Activated T-helper 2 cell treated with anti-CD3 and anti-CD28 coated beads, Interferon-gamma antibody, Interleukin-2, Interleukin-4, amounts not matched to agents 10 μg/mL and 5 μg/mL and 100 μg/mL, durations not matched to agents 14 hours and 24 hours and 36 hours (primary cell): ENCODE results near the gene TMEM235. TPM values are rescaled to one million over a fixed set of nuclear protein-coding genes. Genes with fewer than 3 reads are reported as not detected.

Experiments
- DNase-seq: peaks from one replicate; pipeline ENCODE4 v3.0.0; 2021; ENCODE audit warnings: low spot score
- H3K27ac Mint-ChIP-seq: one replicate; pipeline ENCODE4 v1.8.0; 2021; ENCODE audit warnings: mixed read lengths
- H3K27me3 Mint-ChIP-seq: one replicate; pipeline ENCODE4 v1.8.0; 2021; ENCODE audit warnings: low read depth, mixed read lengths
- H3K36me3 Mint-ChIP-seq: one replicate; pipeline ENCODE4 v1.8.0; 2021; ENCODE audit warnings: low read depth, mixed read lengths
- H3K4me1 Mint-ChIP-seq: one replicate; pipeline ENCODE4 v1.8.0; 2021; ENCODE audit warnings: low read depth, mixed read lengths
- H3K4me3 Mint-ChIP-seq: one replicate; pipeline ENCODE4 v1.8.0; 2021; ENCODE audit warnings: low read depth, mild to moderate bottlenecking, moderate library complexity, mixed read lengths
- H3K9me3 Mint-ChIP-seq: one replicate; pipeline ENCODE4 v1.8.0; 2021; ENCODE audit warnings: mixed read lengths
- intact Hi-C: fragments of 100-400 bp; cut with micrococcal nuclease; formaldehyde crosslinking; loops from one replicate; pipeline ENCODE4 v1.15.1; 2023
- total RNA-seq: library from RNA; stranded (reverse); gene quantifications from 2 replicates; pipeline ENCODE4 v1.2.3, GENCODE V29; 2022

TMEM235 gene
- total RNA-seq, 1 donor from 2014 or later, result not detected

- H3K4me3 Mint-ChIP-seq, result no peak overlapping the region
- H3K4me1 Mint-ChIP-seq, result peaks cover 2% of the 10 kb centered on the region
- no peaks in the 10 kb centered on the region for H3K36me3 Mint-ChIP-seq
- intact Hi-C loops, result no loop called here
- DNase-seq, result no peak
- no peaks in the 10 kb centered on the region for H3K9me3 Mint-ChIP-seq
- no peak overlapping the region for H3K27ac Mint-ChIP-seq
- H3K27me3 Mint-ChIP-seq, result no peaks in the 10 kb centered on the region
Measured at GRCh38 chr17:78284146-78284545, 52.7 kb downstream of the TMEM235 start.

GRCh38 chr17:78289004-78289403 lies 57.6 kb downstream of the TMEM235 start:
- Mint-ChIP-seq H3K9me3 (no peaks in the 10 kb centered on the region), H3K27ac (no peak overlapping the region)
- intact Hi-C loops, result loop anchor here (2.0 to 5.0 kb wide), 2 partner anchors 72 to 133 kb away; partner anchors contain the start of gene SOCS3

GRCh38 chr17:78289802-78290363 lies 58.5 kb downstream of the TMEM235 start:
- no peak overlapping the region for H3K27ac Mint-ChIP-seq
- H3K27me3 Mint-ChIP-seq, result no peaks in the 10 kb centered on the region
- intact Hi-C loops, result loop anchor here (2.0 to 5.0 kb wide), 2 partner anchors 71 to 132 kb away; partner anchors contain the start of gene SOCS3
- no peaks in the 10 kb centered on the region for H3K36me3 Mint-ChIP-seq
- DNase-seq, result peak; percentile 62
- H3K4me3 Mint-ChIP-seq, result no peak overlapping the region
- no peaks in the 10 kb centered on the region for H3K9me3 Mint-ChIP-seq
- H3K4me1 Mint-ChIP-seq, result peaks cover 2% of the 10 kb centered on the region

More at GRCh38 chr17:78289004-78289403, 57.6 kb downstream of the TMEM235 start:
- no peak for DNase-seq
- Mint-ChIP-seq H3K36me3 (no peaks in the 10 kb centered on the region), H3K4me1 (peaks cover 2% of the 10 kb centered on the region), H3K4me3 (no peak overlapping the region), H3K27me3 (no peaks in the 10 kb centered on the region)

Other genes starting within 250 kb of the TMEM235 start
- gene TMC6, start 102.9 kb upstream of the TMEM235 start, total RNA-seq, result 240 and 241 TPM in 2 replicates
- gene TMC8, start 100.9 kb upstream of the TMEM235 start, total RNA-seq, result 196 and 208 TPM in 2 replicates
- not detected in 2 replicates for gene C17orf99, start 85.2 kb upstream of the TMEM235 start, total RNA-seq
- 92.5 and 92.9 TPM in 2 replicates for gene SYNGR2, start 63.0 kb upstream of the TMEM235 start, total RNA-seq
- gene TK1, start 44.6 kb upstream of the TMEM235 start, total RNA-seq, result 64.6 and 65.9 TPM in 2 replicates
- gene AFMID, start 44.3 kb upstream of the TMEM235 start, total RNA-seq, result 27.8 TPM in 2 replicates
- gene BIRC5, start 17.4 kb upstream of the TMEM235 start, total RNA-seq, result 48.4 and 48.6 TPM in 2 replicates
- 93.5 and 99.8 TPM in 2 replicates for gene SOCS3, start 128.4 kb downstream of the TMEM235 start, total RNA-seq
- 59.3 and 64.1 TPM in 2 replicates for gene PGS1, start 147.0 kb downstream of the TMEM235 start, total RNA-seq